Fibroblast of skin of scalp (primary cell): ENCODE results near the gene RBBP4.

Experiments used
- DNase-seq: peaks from one replicate; pipeline ENCODE4 v3.0.0-alpha.2; 2013

The RBBP4 gene

DNA sequence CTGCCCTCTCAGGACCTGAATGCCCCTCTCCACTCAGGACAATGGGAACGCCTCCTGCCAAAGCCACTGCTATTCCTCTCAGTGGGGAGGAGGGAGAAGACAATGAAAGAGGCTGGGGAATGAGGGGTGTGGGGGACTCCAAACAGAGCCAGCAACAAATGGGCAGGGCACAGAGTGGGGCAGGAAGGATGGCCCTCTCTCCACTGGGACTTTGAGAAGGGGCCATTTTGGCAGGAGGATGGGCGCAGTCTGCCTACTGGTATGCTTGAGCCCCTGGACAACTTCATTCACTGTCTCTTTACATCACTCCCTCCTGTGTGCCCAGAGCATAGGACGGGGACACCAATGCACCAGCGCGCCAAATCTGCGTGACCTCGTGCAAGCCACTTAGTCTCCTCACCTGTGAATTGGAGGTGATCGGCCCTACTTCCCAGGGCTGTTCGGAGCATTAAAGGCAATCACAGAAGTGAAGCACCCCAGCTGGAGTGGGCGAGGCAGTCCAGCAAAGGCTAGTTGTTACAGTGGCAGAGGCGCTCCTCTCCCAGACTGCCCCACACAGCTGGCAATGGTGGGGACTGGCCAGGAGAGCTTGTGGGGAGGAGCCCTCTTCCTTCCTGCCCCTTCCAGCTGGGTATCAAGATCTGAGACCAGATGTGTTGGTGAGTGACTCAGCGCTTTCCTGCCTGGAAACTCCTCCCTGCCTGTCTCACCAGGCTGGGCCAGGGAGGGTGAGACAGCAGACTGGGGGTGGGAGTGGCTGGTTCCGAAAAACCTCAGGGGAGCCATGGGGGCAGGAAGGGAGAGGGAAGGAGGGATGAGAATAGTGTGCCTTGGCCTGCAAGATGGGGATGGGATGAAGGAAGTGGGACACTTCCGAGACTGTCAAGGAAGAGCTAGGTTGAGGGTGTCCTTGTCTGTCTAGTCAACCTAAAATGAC is 73.9 kb downstream of the RBBP4 start:
- DNase-seq = peak; percentile 95

DNA sequence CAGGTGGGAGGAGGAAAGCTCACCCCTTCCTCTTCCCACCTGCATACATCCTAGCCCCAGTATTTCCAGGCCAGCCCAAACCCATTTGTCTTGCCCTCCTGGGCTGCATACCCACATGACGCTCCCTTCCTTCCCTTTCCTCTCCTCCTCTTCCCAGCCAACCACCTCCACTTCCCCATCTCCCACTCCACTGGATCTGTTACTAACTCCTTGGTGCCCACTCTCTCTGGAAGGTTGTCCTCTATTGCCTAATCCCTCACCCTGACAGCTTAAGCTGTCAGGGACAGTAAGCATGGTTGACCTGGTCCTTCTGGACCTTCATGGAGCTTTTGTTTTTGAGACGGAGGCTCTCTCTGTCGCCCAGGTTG is 74.6 kb downstream of the RBBP4 start:
- no peak for DNase-seq

DNA sequence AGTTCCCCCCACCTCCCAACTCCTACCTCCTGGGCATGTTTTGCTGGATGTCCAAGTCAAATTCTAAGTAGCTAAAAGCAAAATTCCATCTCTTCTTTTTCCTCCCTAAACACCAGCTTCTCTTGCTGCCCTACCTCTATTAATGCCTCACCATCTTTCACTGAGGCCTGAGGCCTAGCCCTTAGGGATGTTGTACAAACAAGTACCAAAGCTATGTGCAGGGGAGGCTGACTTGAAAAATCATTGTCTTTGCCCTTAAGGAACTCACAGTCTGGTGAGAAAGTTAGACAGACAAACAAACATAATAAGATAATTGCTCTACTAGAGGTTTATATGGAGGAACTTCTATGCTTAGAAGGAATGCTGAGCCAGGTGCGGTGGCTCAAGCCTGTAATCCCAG is 76.9 kb downstream of the RBBP4 start:
- no peak for DNase-seq

DNA sequence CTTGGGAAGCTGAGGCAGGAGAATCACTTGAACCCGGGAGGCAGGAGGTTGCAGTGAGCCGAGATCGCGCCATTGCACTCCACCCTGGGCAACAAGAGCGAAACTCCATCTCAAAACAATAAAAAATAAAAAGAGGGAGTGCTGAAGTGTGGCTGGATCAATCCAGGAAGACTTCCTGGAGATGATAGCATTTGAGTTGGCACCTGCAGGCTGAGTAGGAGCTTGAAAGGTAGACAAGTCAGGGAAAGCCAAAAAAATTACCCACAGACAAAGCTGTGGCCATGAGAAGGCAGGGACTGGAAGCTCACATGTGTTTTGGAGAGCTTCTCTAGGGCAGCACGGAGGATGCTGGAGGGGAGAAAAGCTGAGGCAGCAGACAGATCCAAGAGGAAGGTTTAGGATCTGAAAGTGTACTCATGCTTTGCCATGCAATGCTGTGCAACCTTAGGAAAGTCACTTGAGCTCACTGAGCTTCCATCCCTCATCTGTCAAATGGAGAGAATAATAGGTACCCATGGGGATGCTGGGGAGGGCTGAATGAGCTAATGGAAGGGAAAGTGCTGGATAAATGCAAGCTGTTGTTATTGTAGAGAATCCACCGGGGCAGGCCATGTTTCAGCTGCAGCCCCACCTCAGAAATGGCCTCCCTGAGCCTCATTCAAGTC is 77.5 kb downstream of the RBBP4 start:
- DNase-seq = no peak

DNA sequence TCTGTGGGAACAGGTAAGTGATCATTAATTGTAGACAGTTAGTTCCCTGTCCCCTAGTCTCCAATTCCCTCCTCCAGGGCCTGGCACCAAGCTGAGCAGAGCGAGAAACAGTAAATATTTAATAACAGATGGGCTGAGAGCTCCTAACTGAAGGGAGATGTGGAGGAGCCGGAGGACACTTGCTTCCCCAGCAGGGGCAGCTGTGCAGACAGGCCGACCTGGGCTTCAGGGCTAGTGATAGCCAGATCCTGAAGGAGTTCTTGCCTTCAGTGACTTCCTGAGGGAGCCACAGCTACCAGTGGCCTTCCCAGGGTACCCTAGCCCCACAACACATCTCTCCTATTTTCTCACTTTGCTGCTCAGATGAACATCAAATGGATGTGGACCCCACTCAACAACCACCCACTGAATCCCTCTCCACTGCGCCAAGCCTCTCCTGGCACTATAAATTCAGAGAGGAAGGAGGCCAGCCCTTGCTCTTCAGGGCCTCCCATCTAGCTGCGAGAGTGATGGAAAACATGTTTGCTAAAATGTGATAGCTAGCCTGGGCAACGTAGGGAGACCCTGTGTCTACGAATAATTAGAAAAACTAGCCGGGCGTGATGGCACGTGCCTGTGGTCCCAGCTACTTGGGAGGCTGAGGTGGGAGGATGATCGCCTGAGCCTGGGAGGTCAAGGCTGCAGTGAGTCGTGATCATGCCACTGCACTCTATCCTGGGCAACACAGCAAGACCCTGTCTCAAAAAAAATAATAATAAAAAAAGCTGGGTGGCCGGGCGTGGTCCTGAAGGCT is 78.4 kb downstream of the RBBP4 start:
- no peak for DNase-seq

DNA sequence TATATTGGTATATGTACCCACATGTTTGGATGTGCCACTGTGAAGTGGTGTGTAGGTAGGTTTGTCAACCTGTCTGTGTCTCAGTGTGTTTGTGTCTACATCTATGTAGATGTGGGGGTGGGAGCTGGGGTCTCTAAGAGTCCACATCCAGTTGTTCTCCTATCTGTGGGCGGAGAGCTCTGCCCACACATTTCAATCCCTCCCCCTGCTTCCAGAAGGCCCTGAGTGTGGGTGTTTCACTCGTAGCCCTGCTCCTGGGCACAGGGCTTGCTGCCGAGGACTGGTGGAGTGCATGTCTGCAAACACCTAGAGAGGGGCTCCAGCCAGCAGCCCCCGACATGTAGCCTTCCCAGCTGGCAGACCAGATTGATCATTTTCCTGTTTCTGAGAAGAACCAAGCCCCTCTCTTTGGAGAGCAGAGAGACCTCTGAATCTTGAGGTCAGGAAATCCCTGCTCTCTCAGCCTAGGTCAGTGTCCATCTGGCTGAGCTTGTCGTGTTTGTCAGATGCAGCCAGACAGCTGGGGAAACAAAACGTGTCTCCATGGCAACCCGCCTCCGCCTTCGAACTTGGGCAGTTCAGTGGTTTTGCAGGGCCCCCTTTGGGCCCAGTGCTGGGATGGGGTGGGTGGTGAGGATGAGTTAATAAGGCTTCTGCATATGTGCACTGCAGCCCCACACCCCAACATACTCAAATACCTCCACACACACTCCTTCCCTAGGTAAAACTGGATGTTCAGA is 82.7 kb downstream of the RBBP4 start:
- DNase-seq = no peak
